BJ (cell line): ENCODE data around the gene DAGLB. TPM values are rescaled to one million over a fixed set of nuclear protein-coding genes. Genes with fewer than 3 reads are reported as not detected.

Experiments
- CTCF ChIA-PET: fragments of 350-600 bp; formaldehyde crosslinking; extraction: SDS; loops from one replicate; lab custom pipeline; 2021; ENCODE audit warnings: antibody characterized with exemption, inconsistent platforms; lab: Yijun Ruan, JAX
- POLR2A ChIA-PET: fragments of 300-600 bp; sonication (Branson Sonifier 250); formaldehyde crosslinking; extraction: SDS; loops from one replicate; lab custom pipeline; 2021; ENCODE audit warnings: antibody characterized with exemption; lab: Charles Lee
- DNase-seq: peaks from one replicate; pipeline ENCODE4 v3.0.0-alpha.2; 2011; ENCODE audit warnings: low read depth
- H3K27me3 ChIP-seq: 2 replicates; pipeline ENCODE4 v1.6.0; 2011; ENCODE audit warnings: low read length; ENCODE audit not compliant: control insufficient read depth, insufficient read depth
- H3K36me3 ChIP-seq: 2 replicates; pipeline ENCODE4 v1.5.1; 2011; ENCODE audit warnings: low read length; ENCODE audit not compliant: control insufficient read depth, insufficient read depth
- H3K4me3 ChIP-seq: 2 replicates; pipeline ENCODE4 v1.5.1; 2011; ENCODE audit warnings: low read depth, mild to moderate bottlenecking, control low read depth, low read length
- CTCF ChIP-seq: IDR thresholded peaks from 2 replicates; pipeline ENCODE4 v1.5.1; 2011; ENCODE audit warnings: low read depth, mild to moderate bottlenecking, control low read depth, inconsistent platforms, low read length, moderate library complexity; ENCODE audit not compliant: insufficient read depth
- polyA plus RNA-seq: library from polyadenylated mRNA; depleted of rRNA; stranded (reverse); fragments of >200 nt; gene quantifications from 2 replicates; pipeline ENCODE4 v1.2.3, GENCODE V29; 2011

DAGLB gene
- polyA plus RNA-seq, 1 experiment = 40.5 TPM

- ChIA-PET POLR2A (no interaction called here), CTCF (interaction anchor here (0.6 to 1.3 kb wide), 6 partner anchors 10 to 752 kb away, joined by 3 to 4 read pairs (median 4); no protein-coding TSS in a partner anchor)
- H3K4me3 ChIP-seq = no peak overlapping the region
- TF ChIP-seq CTCF = peak; percentile 41
- peaks cover 18% of the 10 kb centered on the region for H3K36me3 ChIP-seq
- H3K27me3 ChIP-seq = no peaks in the 10 kb centered on the region
- DNase-seq = no peak
Measured at GRCh38 chr7:6430271-6430940, 17.3 kb downstream of the DAGLB start.

DNA sequence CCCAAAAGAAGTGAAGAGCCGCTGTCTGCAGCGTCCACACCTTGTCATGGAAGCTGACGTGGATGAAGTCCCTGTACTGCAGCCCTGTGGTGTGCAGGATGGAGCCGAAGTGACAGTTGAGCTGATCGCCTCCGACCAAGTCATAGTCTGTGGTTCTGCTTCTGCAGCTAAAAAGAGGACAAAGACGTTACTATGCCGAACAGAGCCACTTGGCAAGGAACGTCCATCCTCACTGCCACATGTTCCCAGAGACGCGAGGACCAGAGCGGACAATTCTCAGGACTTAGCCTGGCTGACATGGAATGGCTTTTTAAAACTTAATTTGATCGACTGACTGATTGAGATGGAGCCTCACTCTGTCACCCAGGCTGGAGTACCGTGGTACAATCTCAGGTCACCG, 21.8 kb downstream of the DAGLB start:
- POLR2A ChIA-PET = no interaction called here
- no peak for TF ChIP-seq CTCF
- no peaks in the 10 kb centered on the region for H3K27me3 ChIP-seq
- no peak for DNase-seq
- peaks cover 32% of the 10 kb centered on the region for H3K36me3 ChIP-seq
- CTCF ChIA-PET = interaction anchor here (1.6 to 2.1 kb wide), 2 partner anchors 9 to 15 kb away, joined by 4 to 5 read pairs; no protein-coding TSS in a partner anchor
- no peak overlapping the region for H3K4me3 ChIP-seq

DNA sequence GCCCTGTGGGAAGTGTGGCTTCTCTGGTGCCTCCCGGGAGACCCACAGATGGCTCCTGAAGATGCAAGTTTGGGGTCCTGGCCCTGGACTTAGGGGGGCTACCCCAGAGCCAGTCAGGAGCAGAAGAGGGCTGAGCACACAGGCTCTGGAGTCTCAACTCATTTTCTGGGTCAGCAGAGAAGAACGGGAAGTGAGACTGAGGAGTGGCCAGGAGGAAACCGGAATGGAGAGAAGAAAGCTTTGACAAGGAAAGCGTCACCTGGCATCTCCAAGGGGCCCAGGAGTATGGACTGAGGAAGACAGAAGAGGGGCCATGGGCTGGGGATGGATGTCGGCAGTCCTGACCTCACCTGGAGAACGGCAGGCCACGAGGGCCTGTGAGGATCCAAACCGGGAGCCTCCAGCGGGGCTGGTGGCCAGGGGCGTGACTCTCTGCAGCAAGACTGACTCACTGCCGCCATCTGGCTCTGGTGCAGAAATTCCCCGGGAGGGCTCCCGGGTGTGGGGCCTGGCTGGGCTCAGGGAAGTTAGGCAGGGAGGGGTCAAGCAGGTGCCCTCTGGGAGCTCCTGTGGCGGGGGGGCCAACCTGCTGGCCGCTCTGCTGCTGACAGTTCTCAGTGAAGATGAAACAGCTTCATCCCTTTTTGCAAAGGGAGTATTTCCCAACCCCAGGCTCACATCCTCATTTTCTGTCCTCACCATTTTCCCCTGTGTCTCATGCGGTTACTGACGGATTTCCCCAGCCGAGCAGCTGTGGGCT, 23.6 kb downstream of the DAGLB start:
- H3K36me3 ChIP-seq = peaks cover 38% of the 10 kb centered on the region
- no peaks in the 10 kb centered on the region for H3K27me3 ChIP-seq
- no peak for TF ChIP-seq CTCF
- POLR2A ChIA-PET = no interaction called here
- DNase-seq = no peak
- CTCF ChIA-PET = interaction anchor here (0.9 to 1.6 kb wide), 3 partner anchors 11 to 13 kb away, joined by 3 to 5 read pairs (median 5); no protein-coding TSS in a partner anchor
- no peak overlapping the region for H3K4me3 ChIP-seq

DNA sequence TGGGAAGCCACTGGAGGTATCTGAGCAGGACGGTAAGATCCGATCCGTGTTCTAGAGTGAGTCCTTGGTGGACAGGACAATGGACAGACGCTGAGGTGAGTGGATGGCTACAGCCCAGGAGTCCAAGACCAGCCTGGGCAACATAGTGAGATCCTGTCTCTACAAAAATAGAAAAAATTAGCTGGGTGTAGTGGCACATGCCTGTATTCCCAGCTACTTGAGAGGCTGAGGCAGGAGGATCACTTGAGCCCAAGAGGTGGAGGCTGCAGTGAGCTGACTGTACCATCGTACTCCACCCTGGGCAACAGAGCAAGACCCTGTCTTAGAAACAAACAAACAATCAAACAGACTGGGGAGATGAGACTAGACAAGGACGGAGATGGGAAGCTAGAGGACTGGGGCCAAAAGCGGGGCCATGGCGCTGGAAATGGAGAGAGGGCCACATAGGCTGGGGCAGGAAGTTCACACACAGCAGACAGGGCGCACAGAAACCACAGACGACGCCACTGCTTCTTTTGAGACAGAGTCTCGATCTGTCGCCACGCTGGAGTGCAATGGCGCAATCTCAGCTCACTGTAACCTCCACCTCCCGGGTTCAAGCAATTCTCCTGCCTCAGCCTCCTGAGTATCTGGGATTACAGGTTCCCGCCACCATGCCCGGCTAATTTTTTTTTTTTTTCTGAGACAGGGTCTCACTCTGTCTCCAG, 24.7 kb downstream of the DAGLB start:
- no peak for TF ChIP-seq CTCF
- Histone ChIP-seq H3K36me3 (peaks cover 35% of the 10 kb centered on the region), H3K27me3 (no peaks in the 10 kb centered on the region), H3K4me3 (no peak overlapping the region)
- no peak for DNase-seq
- ChIA-PET CTCF (interaction anchor here (0.7 to 1.6 kb wide), 2 partner anchors 12 to 14 kb away, joined by 3 to 5 read pairs; no protein-coding TSS in a partner anchor), POLR2A (no interaction called here)
